CD14-positive monocyte (primary cell): ENCODE measurements around the gene CCDC92B. TPM values are rescaled to one million over a fixed set of nuclear protein-coding genes. Genes with fewer than 3 reads are reported as not detected.
A peak's percentile ranks its signal among the peaks of the same experiment; 100 is the strongest.

Source experiments
- DNase-seq, 3 donors: peaks; one replicate each; pipeline ENCODE4 v3.0.0-alpha.2; 2011 to 2022
- H2AFZ ChIP-seq: 2 replicates; pipeline ENCODE4 v1.6.0; 2012; ENCODE audit warnings: mild to moderate bottlenecking, low read depth, low read length, inconsistent platforms; ENCODE audit not compliant: insufficient read depth, poor library complexity, severe bottlenecking
- H3K27ac ChIP-seq, 2 donors: 1 replicate in 1 of 2; 2 replicates in 1 of 2; pipeline ENCODE4 v1.5.1; 2012 to 2013; ENCODE audit warnings: low read length in 2 of 2, control low read depth in 1 of 2, inconsistent platforms in 1 of 2, low read depth in 1 of 2, mild to moderate bottlenecking in 1 of 2
- H3K27me3 ChIP-seq, 2 donors: one replicate each; pipeline versions ENCODE4 v1.6.0 to v1.6.1; 2011 to 2013; ENCODE audit warnings: low read length in 2 of 2; ENCODE audit not compliant: control insufficient read depth in 2 of 2, insufficient read depth in 2 of 2
- H3K36me3 ChIP-seq, 2 donors: replicated peaks in 1 of 2; 1 replicate in 1 of 2; 2 replicates in 1 of 2; pipeline versions ENCODE4 v1.5.1 to v1.6.1; 2012 to 2013; ENCODE audit warnings: low read length in 2 of 2, control low read depth in 1 of 2, inconsistent platforms in 1 of 2, mild to moderate bottlenecking in 1 of 2; ENCODE audit not compliant: insufficient read depth in 2 of 2, control insufficient read depth in 1 of 2
- H3K4me1 ChIP-seq, 2 donors: 1 replicate in 1 of 2; 2 replicates in 1 of 2; pipeline versions ENCODE4 v1.5.1 to v1.6.1; 2012 to 2013; ENCODE audit warnings: low read length in 2 of 2, control low read depth in 1 of 2, inconsistent platforms in 1 of 2, mild to moderate bottlenecking in 1 of 2, moderate library complexity in 1 of 2; ENCODE audit not compliant: insufficient read depth in 2 of 2, control insufficient read depth in 1 of 2
- H3K4me2 ChIP-seq: replicated peaks from 2 replicates; pipeline ENCODE3; 2012; ENCODE audit warnings: low read length, moderate library complexity, mild to moderate bottlenecking; ENCODE audit not compliant: poor library complexity, severe bottlenecking; ENCODE audit errors: extremely low read depth
- H3K4me3 ChIP-seq, 3 experiments: fragments of 200-600 bp in 1 of 3; sonication (generic) in 1 of 3; replicated peaks in 1 of 3; 1 replicate in 2 of 3; 2 replicates in 1 of 3; pipeline ENCODE4 v1.5.1; 2011 to 2013; ENCODE audit warnings: low read length in 3 of 3, mild to moderate bottlenecking in 3 of 3, control low read depth in 2 of 3, low read depth in 2 of 3, inconsistent platforms in 1 of 3, moderate library complexity in 1 of 3
- H3K79me2 ChIP-seq: 2 replicates; pipeline ENCODE4 v1.6.0; 2012; ENCODE audit warnings: mild to moderate bottlenecking, control low read depth, inconsistent platforms, low read length, moderate library complexity; ENCODE audit not compliant: insufficient read depth
- H3K9ac ChIP-seq: 2 replicates; pipeline ENCODE4 v1.6.0; 2017; ENCODE audit warnings: low read length, mild to moderate bottlenecking; ENCODE audit not compliant: insufficient read depth, poor library complexity, severe bottlenecking
- H3K9me3 ChIP-seq, 2 donors: replicated peaks in 1 of 2; 1 replicate in 1 of 2; 2 replicates in 1 of 2; pipeline versions ENCODE4 v1.5.1 to v1.6.1; 2012 to 2013; ENCODE audit warnings: low read length in 2 of 2, control low read depth in 1 of 2; ENCODE audit not compliant: control insufficient read depth in 1 of 2, insufficient read depth in 1 of 2
- H4K20me1 ChIP-seq: 2 replicates; pipeline ENCODE4 v1.6.0; 2012; ENCODE audit warnings: mild to moderate bottlenecking, low read length, control low read depth, moderate library complexity; ENCODE audit not compliant: insufficient read depth
- H3K27ac Mint-ChIP-seq, 7 donors: one replicate each; pipeline ENCODE4 v1.8.0; 2020; ENCODE audit warnings: mild to moderate bottlenecking in 7 of 7, mixed read lengths in 7 of 7, moderate library complexity in 6 of 7, inconsistent platforms in 2 of 7
- H3K27me3 Mint-ChIP-seq, 3 donors: one replicate each; pipeline ENCODE4 v1.8.0; 2021 to 2022; ENCODE audit warnings: low read depth in 3 of 3, mild to moderate bottlenecking in 3 of 3, mixed read lengths in 3 of 3, moderate library complexity in 3 of 3, inconsistent platforms in 1 of 3
- H3K36me3 Mint-ChIP-seq, 2 donors: one replicate each; pipeline ENCODE4 v1.8.0; 2020; ENCODE audit warnings: mixed read lengths in 2 of 2, inconsistent platforms in 1 of 2, mild to moderate bottlenecking in 1 of 2
- H3K4me1 Mint-ChIP-seq: one replicate; pipeline ENCODE4 v1.8.0; 2020; ENCODE audit warnings: mild to moderate bottlenecking, mixed read lengths
- H3K4me3 Mint-ChIP-seq, 2 donors: one replicate each; pipeline ENCODE4 v1.8.0; 2020; ENCODE audit warnings: mild to moderate bottlenecking in 2 of 2, mixed read lengths in 2 of 2, moderate library complexity in 1 of 2
- H3K9me3 Mint-ChIP-seq, 7 donors: one replicate each; pipeline ENCODE4 v1.8.0; 2020 to 2022; ENCODE audit warnings: mixed read lengths in 7 of 7, mild to moderate bottlenecking in 6 of 7, moderate library complexity in 6 of 7, inconsistent platforms in 2 of 7
- WGBS: methylation state at CpG from one replicate; pipeline ENCODE4 v1.1.5; 2013; ENCODE audit warnings: missing lambda C conversion rate; ENCODE audit not compliant: insufficient coverage; 5-methylcytosine and 5-hydroxymethylcytosine counted together
- intact Hi-C, 2 donors: fragments of 100-400 bp; cut with micrococcal nuclease; formaldehyde crosslinking; loops; one replicate each; pipeline versions ENCODE4 v1.15.0 to v1.15.1; 2023
- polyA plus RNA-seq, 3 donors: library from polyadenylated mRNA; depleted of rRNA in 1 of 3; unstranded in 2 of 3; stranded (reverse) in 1 of 3; fragments of 300-500 nt in 2 of 3; fragments of >200 nt in 1 of 3; fragmentation: Illumina TruSeq in 2 of 3; gene quantifications; 1 replicate in 2 of 3; 2 replicates in 1 of 3; pipeline ENCODE4 v1.2.3, GENCODE V29; 2012 to 2021
- TF ChIP-seq, protein P1 (sequence below): fragments of 200-600 bp; IDR thresholded peaks from one replicate; pipeline ENCODE4 v1.8.0; 2022; ENCODE audit warnings: antibody characterized with exemption, mild to moderate bottlenecking

Gene CCDC92B
- polyA plus RNA-seq, 3 donors: not detected

GRCh38 chr17:2749784-2750181 is 331 bp upstream of the CCDC92B start:
- peaks cover 14 to 49% of the 10 kb centered on the region in 2 donors for H3K27me3 ChIP-seq
- Mint-ChIP-seq H3K4me3 (no peak overlapping the region), H3K27ac (no peak overlapping the region), H3K9me3 (peaks cover 0 to 7% (median 0%) of the 10 kb centered on the region in 7 donors), H3K36me3 (no peaks in the 10 kb centered on the region), H3K4me1 (no peaks in the 10 kb centered on the region), H3K27me3 (peaks cover 64 to 78% (median 71%) of the 10 kb centered on the region in 3 donors)
- H3K4me3 ChIP-seq: no peak overlapping the region
- intact Hi-C loops: loop anchor here in 1 of 2 donors (10.0 kb wide), 1 partner anchor 835 kb away; no protein-coding TSS in a partner anchor
- H3K4me1 ChIP-seq: no peaks in the 10 kb centered on the region
- no peak overlapping the region for H2AFZ ChIP-seq
- TF ChIP-seq, protein P1, sequence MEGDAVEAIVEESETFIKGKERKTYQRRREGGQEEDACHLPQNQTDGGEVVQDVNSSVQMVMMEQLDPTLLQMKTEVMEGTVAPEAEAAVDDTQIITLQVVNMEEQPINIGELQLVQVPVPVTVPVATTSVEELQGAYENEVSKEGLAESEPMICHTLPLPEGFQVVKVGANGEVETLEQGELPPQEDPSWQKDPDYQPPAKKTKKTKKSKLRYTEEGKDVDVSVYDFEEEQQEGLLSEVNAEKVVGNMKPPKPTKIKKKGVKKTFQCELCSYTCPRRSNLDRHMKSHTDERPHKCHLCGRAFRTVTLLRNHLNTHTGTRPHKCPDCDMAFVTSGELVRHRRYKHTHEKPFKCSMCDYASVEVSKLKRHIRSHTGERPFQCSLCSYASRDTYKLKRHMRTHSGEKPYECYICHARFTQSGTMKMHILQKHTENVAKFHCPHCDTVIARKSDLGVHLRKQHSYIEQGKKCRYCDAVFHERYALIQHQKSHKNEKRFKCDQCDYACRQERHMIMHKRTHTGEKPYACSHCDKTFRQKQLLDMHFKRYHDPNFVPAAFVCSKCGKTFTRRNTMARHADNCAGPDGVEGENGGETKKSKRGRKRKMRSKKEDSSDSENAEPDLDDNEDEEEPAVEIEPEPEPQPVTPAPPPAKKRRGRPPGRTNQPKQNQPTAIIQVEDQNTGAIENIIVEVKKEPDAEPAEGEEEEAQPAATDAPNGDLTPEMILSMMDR: no peak
- no peaks in the 10 kb centered on the region for H3K79me2 ChIP-seq
- no peaks in the 10 kb centered on the region for H3K9me3 ChIP-seq
- no peaks in the 10 kb centered on the region for H3K36me3 ChIP-seq
- no peak overlapping the region for H3K27ac ChIP-seq
- peak; percentile 49 to 57 (median 51) for DNase-seq
- peak overlapping the region; percentile 11 for H3K4me2 ChIP-seq
- H4K20me1 ChIP-seq: no peaks in the 10 kb centered on the region
- under 1% methylated on average over 29 of the region's 35 CpGs for WGBS
- H3K9ac ChIP-seq: no peak overlapping the region

- Mint-ChIP-seq H3K27me3 (peaks cover 36 to 51% (median 40%) of the 10 kb centered on the region in 3 donors), H3K9me3 (peaks cover 0 to 7% (median 0%) of the 10 kb centered on the region in 7 donors), H3K4me1 (no peaks in the 10 kb centered on the region), H3K4me3 (no peak overlapping the region), H3K36me3 (no peaks in the 10 kb centered on the region), H3K27ac (no peak overlapping the region)
- no peaks in the 10 kb centered on the region for H4K20me1 ChIP-seq
- H2AFZ ChIP-seq: no peak overlapping the region
- DNase-seq: no peak
- intact Hi-C loops: loop anchor here in 1 of 2 donors (10.0 kb wide), 1 partner anchor 831 kb away; no protein-coding TSS in a partner anchor
- H3K27ac ChIP-seq: no peak overlapping the region
- H3K9me3 ChIP-seq: no peaks in the 10 kb centered on the region
- no peaks in the 10 kb centered on the region for H3K4me1 ChIP-seq
- 61% methylated on average over 7 of the region's 11 CpGs for WGBS
- H3K79me2 ChIP-seq: no peaks in the 10 kb centered on the region
- no peaks in the 10 kb centered on the region for H3K36me3 ChIP-seq
- peaks cover 10 to 27% of the 10 kb centered on the region in 2 donors for H3K27me3 ChIP-seq
- TF ChIP-seq, protein P1: no peak
- no peak overlapping the region for H3K4me3 ChIP-seq
- H3K4me2 ChIP-seq: no peak overlapping the region
- H3K9ac ChIP-seq: no peak overlapping the region
These were observed 4.0 kb downstream of the CCDC92B start for GRCh38 chr17:2745317-2746037.
